GM20000 (cell line): ENCODE results near the gene CCT2.

Source experiments
- DNase-seq: peaks from one replicate; pipeline ENCODE4 v3.0.0; 2012; ENCODE audit warnings: low spot score
- CTCF ChIP-seq: IDR thresholded peaks from 2 replicates; pipeline ENCODE4 v1.5.1; 2012; ENCODE audit warnings: mild to moderate bottlenecking, control low read depth; ENCODE audit errors: extremely low read depth, missing control alignments

Gene CCT2

DNA sequence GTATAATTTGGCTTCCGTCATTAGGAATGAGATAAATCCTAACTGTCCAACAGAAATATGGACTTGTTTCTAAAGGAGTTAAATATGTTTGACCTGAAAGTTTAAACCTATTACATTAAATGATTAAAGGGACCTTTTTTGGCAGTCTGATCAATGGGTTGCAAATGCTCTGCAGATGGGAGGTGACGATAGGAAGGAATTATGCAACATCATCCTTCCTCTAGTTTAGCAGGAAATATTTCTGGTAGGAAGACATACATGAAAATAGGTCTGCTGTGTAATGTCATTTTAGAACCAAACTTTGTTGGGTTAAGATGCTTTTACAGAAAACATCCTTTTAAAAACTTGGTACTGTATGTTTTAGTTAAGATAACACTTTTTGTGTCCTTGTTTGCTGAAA, 22.9 kb downstream of the CCT2 start:
- no peak for TF ChIP-seq CTCF
- DNase-seq = no peak

DNA sequence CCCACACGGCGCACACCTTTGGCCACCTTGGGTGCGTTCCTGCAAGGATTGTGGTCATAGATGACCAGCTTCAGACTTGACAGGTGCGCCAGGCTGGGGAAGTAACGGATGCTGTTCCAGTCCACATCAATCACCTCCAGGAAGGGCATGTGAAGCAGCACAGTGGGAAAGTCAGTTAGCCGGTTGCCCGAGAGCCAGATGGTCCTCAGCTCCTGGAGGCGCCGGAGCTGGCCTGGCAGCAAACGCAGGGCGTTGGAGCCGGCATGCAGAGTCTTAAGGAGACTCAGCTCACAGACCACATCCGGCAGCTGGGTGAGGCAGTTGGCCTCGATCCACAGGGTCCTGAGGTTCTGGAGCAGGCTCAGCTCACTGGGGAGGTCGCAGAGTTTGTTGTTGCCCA, 24.9 kb downstream of the CCT2 start:
- no peak for DNase-seq
- no peak for TF ChIP-seq CTCF

DNA sequence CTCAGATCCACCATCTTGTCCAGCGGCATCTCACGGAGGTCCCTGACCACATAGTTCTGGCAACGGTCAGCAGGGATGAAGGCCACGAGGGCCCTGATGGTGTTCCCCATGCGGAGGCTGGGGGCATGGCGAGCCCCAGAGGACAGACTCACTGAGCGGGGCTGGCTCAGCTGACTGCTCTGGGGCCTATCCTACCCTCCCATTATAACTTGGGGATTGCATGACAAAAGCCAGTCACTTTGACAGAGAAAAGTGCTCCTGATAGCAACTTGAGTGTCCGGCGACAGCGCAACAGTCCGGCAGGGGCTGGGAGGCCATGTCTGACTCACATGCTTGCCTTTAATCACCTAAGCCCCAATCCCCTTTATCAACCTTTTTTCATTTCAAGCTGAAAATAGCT, 25.5 kb downstream of the CCT2 start, which contains the start of gene LRRC10:
Gene LRRC10, minus strand, starts transcription at position 179 of the 400 bp plus-strand sequence. Its CDS starts 69 bp downstream, at position 110.
- no peak for DNase-seq
- no peak for TF ChIP-seq CTCF

DNA sequence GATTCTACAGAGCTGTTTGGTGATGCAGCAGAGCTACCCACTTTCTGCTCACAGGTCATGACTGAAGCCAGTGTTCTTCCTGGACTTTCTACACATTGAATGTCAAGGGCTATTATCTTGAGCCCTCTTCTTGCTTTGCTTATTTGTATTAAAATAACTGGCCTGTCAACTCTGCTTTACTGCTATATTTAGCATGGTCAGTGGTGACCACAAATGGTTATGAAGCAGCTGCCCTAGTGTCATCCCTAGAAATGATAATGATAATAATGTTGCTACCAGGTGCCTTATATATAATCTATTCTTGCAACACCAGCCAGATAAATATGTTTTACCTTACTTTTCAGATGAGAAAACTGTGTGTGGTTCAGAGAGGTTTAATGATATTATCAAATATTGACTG, 28.1 kb downstream of the CCT2 start:
- TF ChIP-seq CTCF = no peak

GRCh38 chr12:69616025-69616424, 30.8 kb downstream of the CCT2 start:
- no peak for TF ChIP-seq CTCF
- DNase-seq = no peak

More for the DNA sequence above, 28.1 kb downstream of the CCT2 start:
- no peak for DNase-seq

GRCh38 chr12:69619050-69619449, 33.8 kb downstream of the CCT2 start:
- no peak for DNase-seq
- no peak for TF ChIP-seq CTCF

GRCh38 chr12:69620077-69620476, 34.8 kb downstream of the CCT2 start:
- TF ChIP-seq CTCF = no peak

More at GRCh38 chr12:69620077-69620476, 34.8 kb downstream of the CCT2 start:
- no peak for DNase-seq
